ENCODE data around the gene CPN2. TPM values are rescaled to one million over a fixed set of nuclear protein-coding genes. Genes with fewer than 3 reads are reported as not detected.

CPN2 gene
- total RNA-seq, 2 donors from 2014 or later: not detected

DNA sequence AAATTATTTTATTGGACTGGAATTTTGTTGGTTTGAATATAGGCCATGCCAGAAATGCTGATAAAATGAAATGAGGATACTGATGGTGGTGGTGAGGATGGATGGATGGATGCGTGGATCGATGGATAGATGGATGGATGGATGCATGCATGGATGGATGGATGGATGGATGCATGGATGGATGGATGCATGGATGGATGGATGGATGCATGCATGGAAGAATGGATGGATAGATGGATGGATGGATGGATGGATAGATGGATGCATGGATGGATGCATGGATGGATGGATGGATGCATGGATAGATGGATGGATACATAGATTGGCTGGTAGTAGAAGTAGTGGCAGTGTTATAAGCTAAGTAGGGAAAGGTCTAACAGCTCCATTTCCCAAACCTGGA is 40.1 kb downstream of the CPN2 start:
- Histone ChIP-seq H3K4me1 (peaks cover 0 to 23% of the 10 kb centered on the region in 2 donors), H3K9me3 (no peaks in the 10 kb centered on the region), H3K27ac (no peak overlapping the region), H3K27me3 (no peaks in the 10 kb centered on the region), H3K4me3 (no peak overlapping the region), H3K36me3 (no peaks in the 10 kb centered on the region)
- DNase-seq (ENCODE audit: low spot score): no peak
- TF ChIP-seq, protein P1, sequence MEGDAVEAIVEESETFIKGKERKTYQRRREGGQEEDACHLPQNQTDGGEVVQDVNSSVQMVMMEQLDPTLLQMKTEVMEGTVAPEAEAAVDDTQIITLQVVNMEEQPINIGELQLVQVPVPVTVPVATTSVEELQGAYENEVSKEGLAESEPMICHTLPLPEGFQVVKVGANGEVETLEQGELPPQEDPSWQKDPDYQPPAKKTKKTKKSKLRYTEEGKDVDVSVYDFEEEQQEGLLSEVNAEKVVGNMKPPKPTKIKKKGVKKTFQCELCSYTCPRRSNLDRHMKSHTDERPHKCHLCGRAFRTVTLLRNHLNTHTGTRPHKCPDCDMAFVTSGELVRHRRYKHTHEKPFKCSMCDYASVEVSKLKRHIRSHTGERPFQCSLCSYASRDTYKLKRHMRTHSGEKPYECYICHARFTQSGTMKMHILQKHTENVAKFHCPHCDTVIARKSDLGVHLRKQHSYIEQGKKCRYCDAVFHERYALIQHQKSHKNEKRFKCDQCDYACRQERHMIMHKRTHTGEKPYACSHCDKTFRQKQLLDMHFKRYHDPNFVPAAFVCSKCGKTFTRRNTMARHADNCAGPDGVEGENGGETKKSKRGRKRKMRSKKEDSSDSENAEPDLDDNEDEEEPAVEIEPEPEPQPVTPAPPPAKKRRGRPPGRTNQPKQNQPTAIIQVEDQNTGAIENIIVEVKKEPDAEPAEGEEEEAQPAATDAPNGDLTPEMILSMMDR (IDR thresholded peaks at IDR 0.05): no peak

DNA sequence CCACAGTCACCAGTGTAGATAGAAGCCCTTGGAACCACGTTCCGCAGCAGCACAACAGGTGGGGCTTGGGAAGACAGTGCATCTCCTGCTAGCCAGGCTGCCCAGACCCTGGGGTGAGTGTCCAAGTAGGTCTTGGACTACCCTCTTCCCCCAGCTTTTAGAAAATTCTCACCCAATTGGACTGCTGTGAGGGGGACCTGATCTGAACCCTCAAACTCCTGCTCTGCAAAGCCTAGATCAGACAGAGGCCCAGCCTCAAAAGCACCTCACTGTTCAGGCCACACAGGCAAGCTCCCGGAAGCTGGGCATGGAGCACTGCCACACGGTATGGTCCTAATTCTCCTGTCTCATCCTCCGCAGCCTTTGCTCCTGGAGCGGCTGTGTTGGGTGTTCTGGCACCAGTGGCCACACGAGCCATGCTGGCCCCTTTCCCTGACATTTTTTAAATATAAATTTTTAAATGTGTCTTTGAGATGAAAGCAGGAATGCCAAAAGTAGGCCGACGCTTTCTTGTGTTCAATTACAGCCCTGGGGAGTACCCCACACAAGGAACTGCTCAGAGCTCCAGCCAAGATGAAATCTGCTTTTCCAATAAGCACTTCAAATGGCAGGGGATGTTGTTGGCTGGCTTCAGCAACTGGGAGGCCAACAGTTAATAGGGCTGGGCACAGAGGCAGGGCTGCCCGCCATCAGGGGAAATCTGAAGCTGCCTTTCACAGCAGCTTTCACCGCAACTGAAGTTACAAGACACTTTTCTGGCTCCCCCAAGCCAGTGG is 40.9 kb downstream of the CPN2 start:
- no peak for DNase-seq (ENCODE audit: low spot score)
- Histone ChIP-seq H3K27me3 (no peaks in the 10 kb centered on the region), H3K36me3 (no peaks in the 10 kb centered on the region), H3K27ac (no peak overlapping the region), H3K9me3 (no peaks in the 10 kb centered on the region), H3K4me1 (peaks cover 0 to 16% of the 10 kb centered on the region in 2 donors), H3K4me3 (no peak overlapping the region)
- TF ChIP-seq, protein P1 (IDR thresholded peaks at IDR 0.05): no peak

DNA sequence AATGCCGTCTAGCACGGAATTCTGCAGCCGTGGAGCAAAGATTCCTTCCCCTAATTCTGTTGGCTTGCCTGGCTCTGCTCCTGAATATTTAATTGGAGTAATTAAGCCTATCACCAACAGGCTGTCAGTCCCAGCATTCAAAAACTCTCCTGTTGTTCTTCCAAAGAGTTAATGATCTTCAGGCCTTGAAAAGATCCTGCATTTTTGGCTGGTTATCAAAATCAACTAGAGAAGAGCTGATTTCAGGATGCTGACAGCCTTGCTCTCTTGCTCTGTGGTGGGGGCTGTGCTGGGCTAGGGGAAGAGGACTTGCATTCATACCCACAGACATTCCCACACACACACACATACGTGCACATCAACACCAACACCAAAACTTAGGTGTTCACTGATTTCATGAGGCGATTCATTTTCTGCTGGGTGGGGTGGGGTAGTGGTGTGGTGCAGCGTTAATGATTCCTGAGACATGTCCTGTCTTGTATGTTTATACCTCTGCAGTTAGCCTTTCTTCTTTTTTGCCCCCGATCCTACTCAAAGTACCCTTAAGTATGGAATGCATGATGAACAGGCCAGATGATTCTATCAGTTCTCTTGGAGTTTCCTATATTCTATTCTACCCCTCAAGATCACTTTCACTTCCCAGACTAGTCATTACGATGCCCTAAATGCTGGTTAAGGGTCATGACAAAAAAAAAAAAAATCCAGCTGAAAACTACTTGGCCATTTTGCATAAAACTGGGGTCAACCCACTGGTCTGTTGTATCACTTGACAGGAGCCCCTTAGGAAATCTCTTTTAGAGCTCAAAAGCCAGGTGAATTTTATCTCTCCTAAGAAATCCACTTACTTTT is 42.3 kb downstream of the CPN2 start:
- Histone ChIP-seq H3K36me3 (no peaks in the 10 kb centered on the region), H3K27ac (no peak overlapping the region), H3K9me3 (no peaks in the 10 kb centered on the region), H3K4me1 (peaks cover 0 to 7% of the 10 kb centered on the region in 2 donors), H3K4me3 (no peak overlapping the region), H3K27me3 (no peaks in the 10 kb centered on the region)
- DNase-seq (ENCODE audit: low spot score): no peak
- TF ChIP-seq, protein P1 (IDR thresholded peaks at IDR 0.05): no peak

DNA sequence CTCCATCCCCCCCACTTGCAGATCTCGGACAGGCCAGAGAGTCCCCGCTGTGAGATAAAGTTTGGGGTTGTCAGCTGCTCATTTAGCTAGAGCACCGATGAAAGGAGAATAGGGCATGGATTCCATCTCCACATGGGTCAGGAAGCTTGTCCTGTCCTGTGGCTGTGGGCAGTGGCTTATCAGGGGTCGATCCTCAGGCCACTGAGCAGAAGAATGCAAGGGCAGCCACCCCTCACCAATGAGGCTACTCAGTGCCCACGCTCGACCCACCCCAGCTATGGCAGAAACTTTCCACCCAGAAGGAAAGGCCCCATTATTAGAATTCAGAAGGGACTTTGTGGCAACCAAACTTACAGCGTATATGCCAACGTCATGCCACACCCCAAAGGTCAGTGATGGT is 43.3 kb downstream of the CPN2 start:
- Histone ChIP-seq H3K4me1 (no peaks in the 10 kb centered on the region), H3K36me3 (no peaks in the 10 kb centered on the region), H3K27me3 (no peaks in the 10 kb centered on the region), H3K27ac (no peak overlapping the region), H3K4me3 (no peak overlapping the region), H3K9me3 (no peaks in the 10 kb centered on the region)
- TF ChIP-seq, protein P1 (IDR thresholded peaks at IDR 0.05): no peak
- DNase-seq (ENCODE audit: low spot score): no peak

DNA sequence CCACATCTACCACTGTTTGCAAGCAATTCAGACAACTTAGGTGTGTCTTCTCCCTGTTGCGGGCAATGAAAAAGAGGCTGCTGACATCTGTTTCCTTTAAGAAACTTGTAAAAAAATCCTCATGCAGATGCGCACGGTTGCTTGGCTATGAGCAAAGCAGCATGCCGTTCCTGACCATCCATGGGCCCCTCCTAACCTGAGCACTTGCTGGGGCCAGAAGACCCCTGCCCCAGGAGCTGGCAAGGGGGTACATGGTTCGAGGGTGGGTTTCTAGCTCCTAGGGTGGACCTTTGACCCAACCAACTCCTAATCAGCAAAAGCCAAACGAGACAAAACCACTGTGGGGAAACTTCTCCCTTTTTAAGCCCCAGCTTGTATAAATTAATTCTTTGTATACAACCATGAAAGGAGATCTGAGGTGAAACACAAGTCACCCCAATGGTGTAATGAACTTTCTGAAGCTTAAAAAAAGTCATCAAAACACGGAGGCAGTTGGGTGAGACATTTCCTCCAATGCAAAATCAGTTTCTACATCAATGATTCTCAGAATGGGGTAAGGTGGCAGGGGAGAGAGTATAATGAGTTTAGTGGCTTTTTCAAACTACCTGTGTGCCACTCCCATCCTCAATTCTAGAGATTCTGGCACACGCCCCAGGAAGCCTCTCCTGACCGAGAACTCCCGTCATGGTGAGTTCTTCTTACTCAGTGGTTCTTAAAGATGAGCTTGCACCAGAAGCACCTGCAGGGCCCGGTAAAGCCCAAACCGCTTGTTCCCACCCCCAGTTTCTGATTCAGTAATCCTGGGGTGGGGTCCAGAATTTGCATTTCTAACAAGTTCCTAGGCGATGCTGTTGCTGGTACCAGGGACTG is 44.1 kb downstream of the CPN2 start:
- Histone ChIP-seq H3K4me1 (no peaks in the 10 kb centered on the region), H3K36me3 (no peaks in the 10 kb centered on the region), H3K27ac (no peak overlapping the region), H3K27me3 (no peaks in the 10 kb centered on the region), H3K4me3 (no peak overlapping the region), H3K9me3 (no peaks in the 10 kb centered on the region)
- DNase-seq (ENCODE audit: low spot score): no peak
- TF ChIP-seq, protein P1 (IDR thresholded peaks at IDR 0.05): no peak

Data from right atrium auricular region (tissue), 2 donors.